ENCODE data around the gene GPR6.

GPR6 gene

DNA sequence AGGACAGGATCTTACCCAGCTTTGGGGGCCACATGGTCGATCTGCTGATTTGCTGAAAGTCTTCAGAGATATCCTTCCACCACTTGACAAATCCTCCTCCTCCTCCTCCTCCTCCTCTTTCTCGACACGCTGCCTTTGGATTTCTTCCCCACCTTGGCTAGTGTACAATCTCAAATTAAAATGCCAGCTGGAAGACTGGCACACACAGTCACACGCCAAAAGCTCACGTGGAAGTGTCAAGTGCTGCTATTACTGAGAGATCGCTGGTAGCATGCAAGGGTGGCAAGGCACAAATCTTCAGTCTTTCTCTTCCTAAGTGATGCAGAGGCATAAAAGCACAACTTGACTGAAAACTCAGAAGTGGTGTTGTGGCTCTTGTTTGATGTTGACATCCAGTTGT, 35.3 kb downstream of the GPR6 start:
- H3K36me3 ChIP-seq (ENCODE audit: control insufficient read depth, insufficient read depth, low read length, severe bottlenecking): no peaks in the 10 kb centered on the region
- H3K4me3 ChIP-seq (ENCODE audit: low read length): no peak overlapping the region
- H3K9ac ChIP-seq (ENCODE audit: low read length): no peak overlapping the region
- DNase-seq (ENCODE audit: low read depth): no peak
- H3K9me3 ChIP-seq (ENCODE audit: control insufficient read depth, low read length): no peaks in the 10 kb centered on the region
- H3K4me1 ChIP-seq (ENCODE audit: control insufficient read depth, insufficient read depth, low read length): no peaks in the 10 kb centered on the region
- H3K27me3 ChIP-seq (replicated peaks; ENCODE audit: control insufficient read depth, insufficient read depth, low read length): peaks cover 21% of the 10 kb centered on the region

DNA sequence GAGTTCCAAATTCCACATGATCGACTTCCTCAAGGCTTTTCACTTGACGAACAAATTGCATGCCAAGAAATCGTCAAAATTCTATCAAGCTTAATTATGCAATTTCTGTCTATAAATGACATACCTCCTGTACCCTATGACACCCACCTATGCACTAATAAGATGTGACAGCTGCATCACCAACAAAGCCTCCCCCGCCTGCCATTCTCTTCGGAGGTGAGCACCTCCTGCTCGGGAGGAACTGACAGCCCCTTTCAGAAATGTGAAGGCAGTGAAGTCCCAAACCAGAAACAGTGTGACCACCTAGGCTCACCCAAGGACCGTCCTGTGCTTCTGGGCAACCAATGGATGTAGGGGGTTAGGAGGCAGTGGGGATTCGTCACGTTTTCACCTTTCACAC, 37.1 kb downstream of the GPR6 start:
- H3K4me1 ChIP-seq (ENCODE audit: control insufficient read depth, insufficient read depth, low read length): no peaks in the 10 kb centered on the region
- H3K4me3 ChIP-seq (ENCODE audit: low read length): no peak overlapping the region
- H3K9me3 ChIP-seq (ENCODE audit: control insufficient read depth, low read length): no peaks in the 10 kb centered on the region
- H3K36me3 ChIP-seq (ENCODE audit: control insufficient read depth, insufficient read depth, low read length, severe bottlenecking): no peaks in the 10 kb centered on the region
- H3K9ac ChIP-seq (ENCODE audit: low read length): no peak overlapping the region
- DNase-seq (ENCODE audit: low read depth): no peak
- peaks cover 24% of the 10 kb centered on the region for H3K27me3 ChIP-seq (replicated peaks; ENCODE audit: control insufficient read depth, insufficient read depth, low read length)

- peaks cover 24% of the 10 kb centered on the region for H3K27me3 ChIP-seq (replicated peaks; ENCODE audit: control insufficient read depth, insufficient read depth, low read length)
- H3K4me3 ChIP-seq (ENCODE audit: low read length): no peak overlapping the region
- H3K4me1 ChIP-seq (ENCODE audit: control insufficient read depth, insufficient read depth, low read length): no peaks in the 10 kb centered on the region
- H3K9ac ChIP-seq (ENCODE audit: low read length): no peak overlapping the region
- no peaks in the 10 kb centered on the region for H3K36me3 ChIP-seq (ENCODE audit: control insufficient read depth, insufficient read depth, low read length, severe bottlenecking)
- DNase-seq (ENCODE audit: low read depth): no peak
- H3K9me3 ChIP-seq (ENCODE audit: control insufficient read depth, low read length): no peaks in the 10 kb centered on the region
These were observed 39.2 kb downstream of the GPR6 start for GRCh38 chr6:110017306-110017705.

- Histone ChIP-seq H3K27me3 (replicated peaks; ENCODE audit: control insufficient read depth, insufficient read depth, low read length) (peaks cover 24% of the 10 kb centered on the region), H3K4me1 (ENCODE audit: control insufficient read depth, insufficient read depth, low read length) (no peaks in the 10 kb centered on the region), H3K4me3 (ENCODE audit: low read length) (no peak overlapping the region), H3K36me3 (ENCODE audit: control insufficient read depth, insufficient read depth, low read length, severe bottlenecking) (no peaks in the 10 kb centered on the region), H3K9me3 (ENCODE audit: control insufficient read depth, low read length) (no peaks in the 10 kb centered on the region), H3K9ac (ENCODE audit: low read length) (no peak overlapping the region)
- no peak for DNase-seq (ENCODE audit: low read depth)
These were observed 39.8 kb downstream of the GPR6 start for GRCh38 chr6:110017946-110018345.

- no peak for DNase-seq (ENCODE audit: low read depth)
- Histone ChIP-seq H3K9ac (ENCODE audit: low read length) (no peak overlapping the region), H3K4me3 (ENCODE audit: low read length) (no peak overlapping the region), H3K36me3 (ENCODE audit: control insufficient read depth, insufficient read depth, low read length, severe bottlenecking) (no peaks in the 10 kb centered on the region), H3K9me3 (ENCODE audit: control insufficient read depth, low read length) (no peaks in the 10 kb centered on the region), H3K4me1 (ENCODE audit: control insufficient read depth, insufficient read depth, low read length) (no peaks in the 10 kb centered on the region), H3K27me3 (replicated peaks; ENCODE audit: control insufficient read depth, insufficient read depth, low read length) (peaks cover 22% of the 10 kb centered on the region)
These were observed 40.4 kb downstream of the GPR6 start for GRCh38 chr6:110018486-110018885.

DNA sequence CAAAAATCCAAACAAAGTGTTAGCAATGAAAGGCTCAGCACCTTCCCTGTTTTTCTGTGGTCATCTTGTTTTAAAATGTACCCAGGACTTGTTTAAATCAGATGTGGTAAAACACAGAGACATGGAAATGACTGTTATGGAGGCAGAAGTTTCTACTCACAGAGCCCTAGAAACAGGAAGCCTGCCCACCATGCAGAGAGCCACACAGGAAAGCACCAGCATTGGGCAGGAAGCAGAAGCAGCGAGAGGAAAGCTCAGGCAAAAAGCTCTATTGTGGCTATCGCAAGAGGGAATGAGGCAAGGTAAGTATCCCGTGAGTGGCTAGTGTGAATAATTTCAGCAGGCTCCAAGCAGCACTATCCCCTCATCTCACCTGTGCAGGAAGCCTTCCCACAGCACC, 42.8 kb downstream of the GPR6 start:
- Histone ChIP-seq H3K4me1 (ENCODE audit: control insufficient read depth, insufficient read depth, low read length) (no peaks in the 10 kb centered on the region), H3K27me3 (replicated peaks; ENCODE audit: control insufficient read depth, insufficient read depth, low read length) (peaks cover 21% of the 10 kb centered on the region), H3K36me3 (ENCODE audit: control insufficient read depth, insufficient read depth, low read length, severe bottlenecking) (no peaks in the 10 kb centered on the region), H3K9me3 (ENCODE audit: control insufficient read depth, low read length) (no peaks in the 10 kb centered on the region), H3K4me3 (ENCODE audit: low read length) (no peak overlapping the region), H3K9ac (ENCODE audit: low read length) (no peak overlapping the region)
- no peak for DNase-seq (ENCODE audit: low read depth)

DNA sequence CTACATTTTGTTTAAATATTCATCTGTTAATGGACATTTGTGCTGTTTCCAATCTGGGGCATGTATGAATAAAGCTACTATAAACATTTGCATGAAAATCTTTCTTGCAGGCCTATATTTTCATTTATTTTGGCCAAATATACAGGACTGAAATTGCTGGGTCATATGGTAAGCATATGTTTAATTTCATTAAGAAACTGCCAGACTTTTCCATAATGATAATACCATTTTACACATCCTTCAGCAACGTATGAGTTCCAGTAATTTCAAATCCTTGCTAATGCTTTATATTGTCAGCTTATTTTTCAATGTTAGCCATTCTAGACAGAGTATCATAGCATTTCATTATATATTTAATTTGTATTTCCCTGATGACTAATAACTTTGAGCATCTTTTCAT, 51.0 kb downstream of the GPR6 start:
- no peaks in the 10 kb centered on the region for H3K27me3 ChIP-seq (replicated peaks; ENCODE audit: control insufficient read depth, insufficient read depth, low read length)
- DNase-seq (ENCODE audit: low read depth): no peak
- no peaks in the 10 kb centered on the region for H3K4me1 ChIP-seq (ENCODE audit: control insufficient read depth, insufficient read depth, low read length)
- H3K9me3 ChIP-seq (ENCODE audit: control insufficient read depth, low read length): no peaks in the 10 kb centered on the region
- no peak overlapping the region for H3K4me3 ChIP-seq (ENCODE audit: low read length)
- no peaks in the 10 kb centered on the region for H3K36me3 ChIP-seq (ENCODE audit: control insufficient read depth, insufficient read depth, low read length, severe bottlenecking)
- no peak overlapping the region for H3K9ac ChIP-seq (ENCODE audit: low read length)
